HG03175 (cell line): Measurements from ENCODE around the gene OGFOD1.

Experiments used
- ATAC-seq: cut with Tn5 transposase; IDR thresholded peaks from one replicate; pipeline ENCODE4 v1.9.1; 2021; ENCODE audit warnings: mild to moderate bottlenecking, moderate library complexity; ENCODE audit not compliant: unreplicated experiment

Gene OGFOD1

DNA sequence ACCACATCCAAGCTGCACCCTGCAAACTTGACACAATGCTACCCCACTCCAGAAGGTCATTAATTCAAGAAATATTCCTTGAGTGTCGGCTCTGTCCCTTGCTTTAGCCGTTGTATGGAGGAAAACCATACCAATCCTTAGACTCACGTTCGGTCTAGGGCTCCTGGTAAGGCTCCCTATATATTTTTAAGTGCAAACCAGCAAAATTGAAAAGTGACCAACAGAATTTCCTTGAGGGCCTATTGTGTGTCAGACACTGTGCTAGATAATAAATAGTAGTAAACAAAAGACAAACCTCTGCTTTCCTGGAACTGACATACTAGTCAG is 68.9 kb downstream of the OGFOD1 start:
- ATAC-seq = no peak

DNA sequence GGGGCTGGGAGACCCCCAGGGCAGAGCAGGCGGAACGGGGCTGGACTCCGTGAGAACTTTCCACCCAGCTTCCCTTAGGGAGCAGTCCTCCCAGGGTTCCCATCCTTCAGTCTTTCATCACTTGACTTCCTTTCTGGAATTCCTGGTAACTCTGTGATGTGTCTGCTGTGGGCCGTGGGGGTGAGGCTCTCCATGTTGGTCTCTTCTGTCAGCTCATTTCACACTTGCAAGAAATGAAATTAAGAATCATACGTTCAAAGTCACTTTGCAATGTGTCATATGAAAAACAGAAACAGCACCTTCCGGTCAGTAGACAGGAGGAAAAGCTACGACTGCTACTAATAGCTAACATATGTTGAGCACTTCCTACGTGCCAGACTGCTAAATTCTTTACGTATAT is 73.9 kb downstream of the OGFOD1 start:
- no peak for ATAC-seq
